ENCODE results near the gene JAM3.

The JAM3 gene

GRCh38 chr11:134033276-134033675 is 35.6 kb upstream of the JAM3 start:
- no peak overlapping the region for H3K4me3 ChIP-seq (ENCODE audit: low read depth, low read length)
- DNase-seq (ENCODE audit: low read depth), result no peak
- no peak for TF ChIP-seq CTCF (IDR thresholded peaks at IDR 0.05; ENCODE audit: insufficient read depth, low read depth, low read length, missing control alignments)

- H3K4me3 ChIP-seq (ENCODE audit: low read depth, low read length), result no peak overlapping the region
- peak; percentile 19 for DNase-seq (ENCODE audit: low read depth)
Observed at GRCh38 chr11:134033696-134034491, 35.0 kb upstream of the JAM3 start.

GRCh38 chr11:134034496-134035381 is 34.1 kb upstream of the JAM3 start:
- no peak for TF ChIP-seq CTCF (IDR thresholded peaks at IDR 0.05; ENCODE audit: insufficient read depth, low read depth, low read length, missing control alignments)

More at GRCh38 chr11:134033696-134034491, 35.0 kb upstream of the JAM3 start:
- TF ChIP-seq CTCF (IDR thresholded peaks at IDR 0.05; ENCODE audit: insufficient read depth, low read depth, low read length, missing control alignments), result no peak

GRCh38 chr11:134036492-134037045 is 32.3 kb upstream of the JAM3 start:
- no peak for DNase-seq (ENCODE audit: low read depth)
- H3K4me3 ChIP-seq (ENCODE audit: low read depth, low read length), result peak overlapping the region; percentile 50
- no peak for TF ChIP-seq CTCF (IDR thresholded peaks at IDR 0.05; ENCODE audit: insufficient read depth, low read depth, low read length, missing control alignments)

More at GRCh38 chr11:134034496-134035381, 34.1 kb upstream of the JAM3 start:
- no peak for DNase-seq (ENCODE audit: low read depth)
- no peak overlapping the region for H3K4me3 ChIP-seq (ENCODE audit: low read depth, low read length)

GRCh38 chr11:134037046-134037908 is 31.6 kb upstream of the JAM3 start:
- peak; percentile 34 for DNase-seq (ENCODE audit: low read depth)

More at GRCh38 chr11:134037046-134037908, 31.6 kb upstream of the JAM3 start:
- TF ChIP-seq CTCF (IDR thresholded peaks at IDR 0.05; ENCODE audit: insufficient read depth, low read depth, low read length, missing control alignments), result no peak
- peak overlapping the region; percentile 50 for H3K4me3 ChIP-seq (ENCODE audit: low read depth, low read length)
